ENCODE results near the gene IVD.

DNA sequence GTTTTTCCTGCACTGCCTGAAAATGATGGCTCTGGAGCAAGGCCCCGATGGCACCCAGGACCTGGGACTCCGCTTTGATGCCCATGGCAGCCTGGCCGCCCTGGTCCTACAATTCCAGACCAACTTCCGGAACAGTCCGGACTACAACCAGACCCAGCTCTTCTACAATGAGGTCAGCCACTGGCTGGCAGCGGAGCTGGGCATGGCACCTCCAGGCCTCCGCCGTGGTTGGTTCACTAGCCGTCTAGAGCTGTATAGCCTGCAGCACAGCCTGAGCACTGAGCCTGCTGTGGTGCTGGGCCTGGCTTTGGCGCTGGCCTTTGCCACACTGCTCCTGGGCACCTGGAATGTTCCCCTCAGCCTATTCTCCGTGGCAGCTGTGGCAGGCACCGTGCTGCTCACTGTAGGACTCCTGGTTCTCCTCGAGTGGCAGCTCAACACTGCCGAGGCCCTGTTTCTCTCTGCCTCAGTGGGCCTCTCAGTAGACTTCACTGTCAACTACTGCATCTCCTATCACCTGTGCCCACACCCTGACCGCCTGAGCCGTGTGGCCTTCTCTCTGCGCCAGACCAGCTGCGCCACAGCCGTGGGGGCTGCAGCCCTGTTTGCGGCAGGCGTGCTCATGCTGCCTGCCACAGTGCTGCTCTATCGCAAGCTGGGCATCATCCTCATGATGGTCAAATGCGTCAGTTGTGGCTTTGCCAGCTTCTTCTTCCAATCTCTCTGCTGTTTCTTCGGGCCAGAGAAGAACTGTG, 36.7 kb upstream of the IVD start:
- no peak for TF ChIP-seq KDM4B (IDR thresholded peaks at IDR 0.05; ENCODE audit: borderline replicate concordance in 2 of 2, low read depth in 1 of 2)
- TF ChIP-seq POLR2AphosphoS2 (IDR thresholded peaks at IDR 0.05; ENCODE audit: low read length), result no peak
- TF ChIP-seq, protein P1, sequence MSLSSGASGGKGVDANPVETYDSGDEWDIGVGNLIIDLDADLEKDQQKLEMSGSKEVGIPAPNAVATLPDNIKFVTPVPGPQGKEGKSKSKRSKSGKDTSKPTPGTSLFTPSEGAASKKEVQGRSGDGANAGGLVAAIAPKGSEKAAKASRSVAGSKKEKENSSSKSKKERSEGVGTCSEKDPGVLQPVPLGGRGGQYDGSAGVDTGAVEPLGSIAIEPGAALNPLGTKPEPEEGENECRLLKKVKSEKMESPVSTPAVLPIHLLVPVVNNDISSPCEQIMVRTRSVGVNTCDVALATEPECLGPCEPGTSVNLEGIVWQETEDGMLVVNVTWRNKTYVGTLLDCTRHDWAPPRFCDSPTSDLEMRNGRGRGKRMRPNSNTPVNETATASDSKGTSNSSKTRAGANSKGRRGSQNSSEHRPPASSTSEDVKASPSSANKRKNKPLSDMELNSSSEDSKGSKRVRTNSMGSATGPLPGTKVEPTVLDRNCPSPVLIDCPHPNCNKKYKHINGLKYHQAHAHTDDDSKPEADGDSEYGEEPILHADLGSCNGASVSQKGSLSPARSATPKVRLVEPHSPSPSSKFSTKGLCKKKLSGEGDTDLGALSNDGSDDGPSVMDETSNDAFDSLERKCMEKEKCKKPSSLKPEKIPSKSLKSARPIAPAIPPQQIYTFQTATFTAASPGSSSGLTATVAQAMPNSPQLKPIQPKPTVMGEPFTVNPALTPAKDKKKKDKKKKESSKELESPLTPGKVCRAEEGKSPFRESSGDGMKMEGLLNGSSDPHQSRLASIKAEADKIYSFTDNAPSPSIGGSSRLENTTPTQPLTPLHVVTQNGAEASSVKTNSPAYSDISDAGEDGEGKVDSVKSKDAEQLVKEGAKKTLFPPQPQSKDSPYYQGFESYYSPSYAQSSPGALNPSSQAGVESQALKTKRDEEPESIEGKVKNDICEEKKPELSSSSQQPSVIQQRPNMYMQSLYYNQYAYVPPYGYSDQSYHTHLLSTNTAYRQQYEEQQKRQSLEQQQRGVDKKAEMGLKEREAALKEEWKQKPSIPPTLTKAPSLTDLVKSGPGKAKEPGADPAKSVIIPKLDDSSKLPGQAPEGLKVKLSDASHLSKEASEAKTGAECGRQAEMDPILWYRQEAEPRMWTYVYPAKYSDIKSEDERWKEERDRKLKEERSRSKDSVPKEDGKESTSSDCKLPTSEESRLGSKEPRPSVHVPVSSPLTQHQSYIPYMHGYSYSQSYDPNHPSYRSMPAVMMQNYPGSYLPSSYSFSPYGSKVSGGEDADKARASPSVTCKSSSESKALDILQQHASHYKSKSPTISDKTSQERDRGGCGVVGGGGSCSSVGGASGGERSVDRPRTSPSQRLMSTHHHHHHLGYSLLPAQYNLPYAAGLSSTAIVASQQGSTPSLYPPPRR (CRISPR knock-in tag; IDR thresholded peaks at IDR 0.05; ENCODE audit: borderline replicate concordance), result no peak
- TF ChIP-seq POLR2A (conservative IDR thresholded peaks at IDR 0.05), result no peak
- no peak for TF ChIP-seq ZBTB17 (CRISPR knock-in tag; IDR thresholded peaks at IDR 0.05)
- TF ChIP-seq, protein P2, sequence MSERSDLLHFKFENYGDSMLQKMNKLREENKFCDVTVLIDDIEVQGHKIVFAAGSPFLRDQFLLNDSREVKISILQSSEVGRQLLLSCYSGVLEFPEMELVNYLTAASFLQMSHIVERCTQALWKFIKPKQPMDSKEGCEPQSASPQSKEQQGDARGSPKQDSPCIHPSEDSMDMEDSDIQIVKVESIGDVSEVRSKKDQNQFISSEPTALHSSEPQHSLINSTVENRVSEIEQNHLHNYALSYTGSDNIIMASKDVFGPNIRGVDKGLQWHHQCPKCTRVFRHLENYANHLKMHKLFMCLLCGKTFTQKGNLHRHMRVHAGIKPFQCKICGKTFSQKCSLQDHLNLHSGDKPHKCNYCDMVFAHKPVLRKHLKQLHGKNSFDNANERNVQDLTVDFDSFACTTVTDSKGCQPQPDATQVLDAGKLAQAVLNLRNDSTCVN (CRISPR knock-in tag; IDR thresholded peaks at IDR 0.05), result no peak
- TF ChIP-seq, protein P3, sequence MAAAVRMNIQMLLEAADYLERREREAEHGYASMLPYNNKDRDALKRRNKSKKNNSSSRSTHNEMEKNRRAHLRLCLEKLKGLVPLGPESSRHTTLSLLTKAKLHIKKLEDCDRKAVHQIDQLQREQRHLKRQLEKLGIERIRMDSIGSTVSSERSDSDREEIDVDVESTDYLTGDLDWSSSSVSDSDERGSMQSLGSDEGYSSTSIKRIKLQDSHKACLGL (CRISPR knock-in tag; IDR thresholded peaks at IDR 0.05; ENCODE audit: borderline replicate concordance, poor library complexity, severe bottlenecking), result no peak
- TF ChIP-seq YY1 (IDR thresholded peaks at IDR 0.05; ENCODE audit: borderline replicate concordance in 1 of 3, control insufficient read depth in 1 of 3, extremely low read depth in 1 of 3, insufficient read depth in 3 of 3, insufficient read length in 1 of 3, insufficient replicate concordance in 2 of 3, low read depth in 1 of 3, low read length in 2 of 3), result no peak
- TF ChIP-seq, protein P4, sequence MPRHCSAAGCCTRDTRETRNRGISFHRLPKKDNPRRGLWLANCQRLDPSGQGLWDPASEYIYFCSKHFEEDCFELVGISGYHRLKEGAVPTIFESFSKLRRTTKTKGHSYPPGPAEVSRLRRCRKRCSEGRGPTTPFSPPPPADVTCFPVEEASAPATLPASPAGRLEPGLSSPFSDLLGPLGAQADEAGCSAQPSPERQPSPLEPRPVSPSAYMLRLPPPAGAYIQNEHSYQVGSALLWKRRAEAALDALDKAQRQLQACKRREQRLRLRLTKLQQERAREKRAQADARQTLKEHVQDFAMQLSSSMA (CRISPR knock-in tag; IDR thresholded peaks at IDR 0.05), result no peak
- TF ChIP-seq, protein P5, sequence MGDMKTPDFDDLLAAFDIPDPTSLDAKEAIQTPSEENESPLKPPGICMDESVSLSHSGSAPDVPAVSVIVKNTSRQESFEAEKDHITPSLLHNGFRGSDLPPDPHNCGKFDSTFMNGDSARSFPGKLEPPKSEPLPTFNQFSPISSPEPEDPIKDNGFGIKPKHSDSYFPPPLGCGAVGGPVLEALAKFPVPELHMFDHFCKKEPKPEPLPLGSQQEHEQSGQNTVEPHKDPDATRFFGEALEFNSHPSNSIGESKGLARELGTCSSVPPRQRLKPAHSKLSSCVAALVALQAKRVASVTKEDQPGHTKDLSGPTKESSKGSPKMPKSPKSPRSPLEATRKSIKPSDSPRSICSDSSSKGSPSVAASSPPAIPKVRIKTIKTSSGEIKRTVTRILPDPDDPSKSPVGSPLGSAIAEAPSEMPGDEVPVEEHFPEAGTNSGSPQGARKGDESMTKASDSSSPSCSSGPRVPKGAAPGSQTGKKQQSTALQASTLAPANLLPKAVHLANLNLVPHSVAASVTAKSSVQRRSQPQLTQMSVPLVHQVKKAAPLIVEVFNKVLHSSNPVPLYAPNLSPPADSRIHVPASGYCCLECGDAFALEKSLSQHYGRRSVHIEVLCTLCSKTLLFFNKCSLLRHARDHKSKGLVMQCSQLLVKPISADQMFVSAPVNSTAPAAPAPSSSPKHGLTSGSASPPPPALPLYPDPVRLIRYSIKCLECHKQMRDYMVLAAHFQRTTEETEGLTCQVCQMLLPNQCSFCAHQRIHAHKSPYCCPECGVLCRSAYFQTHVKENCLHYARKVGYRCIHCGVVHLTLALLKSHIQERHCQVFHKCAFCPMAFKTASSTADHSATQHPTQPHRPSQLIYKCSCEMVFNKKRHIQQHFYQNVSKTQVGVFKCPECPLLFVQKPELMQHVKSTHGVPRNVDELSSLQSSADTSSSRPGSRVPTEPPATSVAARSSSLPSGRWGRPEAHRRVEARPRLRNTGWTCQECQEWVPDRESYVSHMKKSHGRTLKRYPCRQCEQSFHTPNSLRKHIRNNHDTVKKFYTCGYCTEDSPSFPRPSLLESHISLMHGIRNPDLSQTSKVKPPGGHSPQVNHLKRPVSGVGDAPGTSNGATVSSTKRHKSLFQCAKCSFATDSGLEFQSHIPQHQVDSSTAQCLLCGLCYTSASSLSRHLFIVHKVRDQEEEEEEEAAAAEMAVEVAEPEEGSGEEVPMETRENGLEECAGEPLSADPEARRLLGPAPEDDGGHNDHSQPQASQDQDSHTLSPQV (IDR thresholded peaks at IDR 0.05), result no peak
- TF ChIP-seq CREB1 (IDR thresholded peaks at IDR 0.05), result no peak
- TF ChIP-seq CREB1 (CRISPR knock-in tag; IDR thresholded peaks at IDR 0.05), result no peak
- no peak for TF ChIP-seq FOXK1 (CRISPR knock-in tag; IDR thresholded peaks at IDR 0.05; ENCODE audit: borderline replicate concordance)
- no peak for TF ChIP-seq EHMT2 (IDR thresholded peaks at IDR 0.05)
